ENCODE results near the gene TENM4.

- no peak for TF ChIP-seq CTCF (IDR thresholded peaks at IDR 0.05 in 2 of 3, conservative IDR thresholded peaks at IDR 0.05 in 1 of 3; ENCODE audit: control insufficient read depth in 2 of 3, extremely low read depth in 1 of 3, insufficient read depth in 1 of 3, low read depth in 3 of 3, low read length in 3 of 3)
- no peak for TF ChIP-seq KAT2A (conservative IDR thresholded peaks at IDR 0.05; ENCODE audit: control insufficient read depth, low read depth, low read length)
- no peak for TF ChIP-seq KLF5 (IDR thresholded peaks at IDR 0.05; ENCODE audit: partially characterized antibody)
- no peak for TF ChIP-seq RAD21 (IDR thresholded peaks at IDR 0.05; ENCODE audit: insufficient read depth, low read depth, low read length)
- no peak for TF ChIP-seq EGR1 (IDR thresholded peaks at IDR 0.05; ENCODE audit: borderline replicate concordance in 1 of 2, low read depth in 2 of 2, low read length in 2 of 2)
- TF ChIP-seq RB1 (IDR thresholded peaks at IDR 0.05; ENCODE audit: borderline replicate concordance), result no peak
- TF ChIP-seq NR2C2 (IDR thresholded peaks at IDR 0.05; ENCODE audit: borderline replicate concordance, control insufficient read depth, insufficient read length, low read depth), result no peak
- no peak for TF ChIP-seq DPF2 (IDR thresholded peaks at IDR 0.05)
- no peak for TF ChIP-seq MXI1 (IDR thresholded peaks at IDR 0.05; ENCODE audit: low read depth, low read length)
- TF ChIP-seq TARDBP (IDR thresholded peaks at IDR 0.05; ENCODE audit: borderline replicate concordance), result no peak
- no peak for TF ChIP-seq POLR2A (IDR thresholded peaks at IDR 0.05; ENCODE audit: low read depth, low read length)
These were observed 487.9 kb downstream of the TENM4 start for GRCh38 chr11:78952890-78953289.
